Transverse colon (tissue), 3 donors: ENCODE results near the gene PRR19.

Experiments used
- POLR2A ChIP-seq: fragments of 450-650 bp; IDR thresholded peaks from one replicate; pipeline ENCODE4 v1.6.1; 2016; ENCODE audit warnings: antibody characterized with exemption, mild to moderate bottlenecking, moderate library complexity
- TF ChIP-seq, protein P1 (sequence below), 5 experiments: fragments of 200-600 bp in 3 of 5; fragments of 450-650 bp in 2 of 5; sonication (generic) in 3 of 5; IDR thresholded peaks; 1 replicate in 2 of 5; 2 replicates in 3 of 5; pipeline ENCODE4 v1.5.1; 2016 to 2017; ENCODE audit warnings: antibody characterized with exemption in 5 of 5, inconsistent platforms in 3 of 5, mild to moderate bottlenecking in 2 of 5, moderate library complexity in 1 of 5

DNA sequence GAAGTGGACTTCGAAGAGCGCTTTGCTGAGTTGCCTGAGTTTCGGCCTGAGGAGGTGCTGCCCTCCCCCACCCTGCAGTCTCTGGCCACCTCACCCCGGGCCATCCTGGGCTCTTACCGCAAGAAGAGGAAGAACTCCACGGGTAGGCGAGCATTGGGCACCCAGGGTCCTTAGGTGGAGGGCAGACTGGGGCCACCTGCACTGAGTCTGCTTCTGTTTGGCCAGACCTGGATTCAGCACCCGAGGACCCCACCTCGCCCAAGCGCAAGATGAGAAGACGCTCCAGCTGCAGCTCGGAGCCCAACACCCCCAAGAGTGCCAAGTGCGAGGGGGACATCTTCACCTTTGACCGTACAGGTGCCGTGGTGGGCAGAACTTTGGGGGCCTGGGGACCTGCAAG, 8.0 kb upstream of the PRR19 start:
- no peak for TF ChIP-seq POLR2A
- TF ChIP-seq, protein P1, sequence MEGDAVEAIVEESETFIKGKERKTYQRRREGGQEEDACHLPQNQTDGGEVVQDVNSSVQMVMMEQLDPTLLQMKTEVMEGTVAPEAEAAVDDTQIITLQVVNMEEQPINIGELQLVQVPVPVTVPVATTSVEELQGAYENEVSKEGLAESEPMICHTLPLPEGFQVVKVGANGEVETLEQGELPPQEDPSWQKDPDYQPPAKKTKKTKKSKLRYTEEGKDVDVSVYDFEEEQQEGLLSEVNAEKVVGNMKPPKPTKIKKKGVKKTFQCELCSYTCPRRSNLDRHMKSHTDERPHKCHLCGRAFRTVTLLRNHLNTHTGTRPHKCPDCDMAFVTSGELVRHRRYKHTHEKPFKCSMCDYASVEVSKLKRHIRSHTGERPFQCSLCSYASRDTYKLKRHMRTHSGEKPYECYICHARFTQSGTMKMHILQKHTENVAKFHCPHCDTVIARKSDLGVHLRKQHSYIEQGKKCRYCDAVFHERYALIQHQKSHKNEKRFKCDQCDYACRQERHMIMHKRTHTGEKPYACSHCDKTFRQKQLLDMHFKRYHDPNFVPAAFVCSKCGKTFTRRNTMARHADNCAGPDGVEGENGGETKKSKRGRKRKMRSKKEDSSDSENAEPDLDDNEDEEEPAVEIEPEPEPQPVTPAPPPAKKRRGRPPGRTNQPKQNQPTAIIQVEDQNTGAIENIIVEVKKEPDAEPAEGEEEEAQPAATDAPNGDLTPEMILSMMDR (IDR thresholded peaks at IDR 0.05) = no peak
